NOMO-1 treated with dmso at 0.1 percent for 144 hours (cell line): ENCODE measurements around the gene ZNF677.
"Not testable (repeated sequence)": the region's sequence is repeated elsewhere in the genome, so short reads cannot be mapped to it uniquely, and the experiment has no call there.

Experiments used
- DNase-seq: peaks from one replicate; lab custom pipeline; 2025; ENCODE audit not compliant: unreplicated experiment; lab: John Stamatoyannopoulos, UW

ZNF677 gene

GRCh38 chr19:53193535-53194222, 61.0 kb downstream of the ZNF677 start:
- no peak for DNase-seq

- DNase-seq = peak; percentile 90
Observed at GRCh38 chr19:53192771-53193534, 61.7 kb downstream of the ZNF677 start, which contains the start of gene ZNF665. Gene ZNF665, minus strand, starts transcription at chr19:53193358. Its CDS starts 10,460 bp downstream, at chr19:53182898.

- DNase-seq = no peak
Observed at GRCh38 chr19:53190253-53190652, 64.4 kb downstream of the ZNF677 start.

- DNase-seq = not testable (repeated sequence)
Observed at GRCh38 chr19:53189691-53190198, 64.9 kb downstream of the ZNF677 start.
